Activated T-cell treated with anti-CD3 and anti-CD28 coated beads for 24 hours (primary cell): ENCODE results near the gene PLCB2.
A peak's percentile ranks its signal among the peaks of the same experiment; 100 is the strongest.

Experiments used
- DNase-seq: peaks from one replicate; pipeline ENCODE4 v3.0.0-alpha.2; 2020; ENCODE audit warnings: low read depth

The PLCB2 gene, protein sequence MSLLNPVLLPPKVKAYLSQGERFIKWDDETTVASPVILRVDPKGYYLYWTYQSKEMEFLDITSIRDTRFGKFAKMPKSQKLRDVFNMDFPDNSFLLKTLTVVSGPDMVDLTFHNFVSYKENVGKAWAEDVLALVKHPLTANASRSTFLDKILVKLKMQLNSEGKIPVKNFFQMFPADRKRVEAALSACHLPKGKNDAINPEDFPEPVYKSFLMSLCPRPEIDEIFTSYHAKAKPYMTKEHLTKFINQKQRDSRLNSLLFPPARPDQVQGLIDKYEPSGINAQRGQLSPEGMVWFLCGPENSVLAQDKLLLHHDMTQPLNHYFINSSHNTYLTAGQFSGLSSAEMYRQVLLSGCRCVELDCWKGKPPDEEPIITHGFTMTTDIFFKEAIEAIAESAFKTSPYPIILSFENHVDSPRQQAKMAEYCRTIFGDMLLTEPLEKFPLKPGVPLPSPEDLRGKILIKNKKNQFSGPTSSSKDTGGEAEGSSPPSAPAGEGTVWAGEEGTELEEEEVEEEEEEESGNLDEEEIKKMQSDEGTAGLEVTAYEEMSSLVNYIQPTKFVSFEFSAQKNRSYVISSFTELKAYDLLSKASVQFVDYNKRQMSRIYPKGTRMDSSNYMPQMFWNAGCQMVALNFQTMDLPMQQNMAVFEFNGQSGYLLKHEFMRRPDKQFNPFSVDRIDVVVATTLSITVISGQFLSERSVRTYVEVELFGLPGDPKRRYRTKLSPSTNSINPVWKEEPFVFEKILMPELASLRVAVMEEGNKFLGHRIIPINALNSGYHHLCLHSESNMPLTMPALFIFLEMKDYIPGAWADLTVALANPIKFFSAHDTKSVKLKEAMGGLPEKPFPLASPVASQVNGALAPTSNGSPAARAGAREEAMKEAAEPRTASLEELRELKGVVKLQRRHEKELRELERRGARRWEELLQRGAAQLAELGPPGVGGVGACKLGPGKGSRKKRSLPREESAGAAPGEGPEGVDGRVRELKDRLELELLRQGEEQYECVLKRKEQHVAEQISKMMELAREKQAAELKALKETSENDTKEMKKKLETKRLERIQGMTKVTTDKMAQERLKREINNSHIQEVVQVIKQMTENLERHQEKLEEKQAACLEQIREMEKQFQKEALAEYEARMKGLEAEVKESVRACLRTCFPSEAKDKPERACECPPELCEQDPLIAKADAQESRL

DNA sequence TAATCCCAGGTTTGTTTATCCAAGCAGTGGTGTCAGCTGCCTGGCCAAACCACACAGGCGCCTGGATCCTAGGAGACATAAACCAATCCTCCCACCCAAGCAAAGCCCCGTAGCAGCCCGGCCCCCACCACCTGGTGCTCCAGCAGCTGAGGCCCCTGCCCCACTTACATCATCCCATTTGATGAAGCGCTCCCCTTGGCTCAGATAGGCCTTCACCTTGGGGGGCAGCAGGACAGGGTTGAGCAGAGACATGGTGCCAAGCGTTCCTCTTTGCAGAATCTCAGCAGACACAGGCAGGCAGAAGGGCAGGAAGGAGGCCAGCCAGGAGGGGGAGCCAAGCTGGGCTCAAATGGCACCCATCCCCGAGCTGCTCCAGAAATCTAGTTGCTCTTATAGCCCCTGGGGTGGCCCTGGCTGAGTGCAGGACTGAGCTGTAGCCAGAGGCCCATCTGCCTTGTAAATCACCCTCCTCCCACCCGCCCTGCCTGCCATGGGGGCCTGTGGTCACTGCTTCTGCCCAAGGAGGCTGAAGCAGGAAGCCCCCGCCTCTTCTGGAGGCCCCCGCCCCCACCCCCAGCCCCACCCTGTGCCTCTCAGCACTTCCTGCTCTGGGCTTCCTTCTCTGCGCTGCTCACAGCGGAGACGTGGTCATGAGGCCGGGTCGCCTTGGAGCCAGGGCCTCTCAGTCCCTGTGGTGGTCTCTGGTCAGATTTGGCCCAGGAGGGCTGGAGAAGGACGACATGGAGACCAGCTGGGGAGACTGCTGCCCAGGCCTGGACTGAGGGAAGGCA is at the start of gene PLCB2:
PLCB2 (minus strand) TSS at position 515 of the 791 bp plus-strand sequence; CDS start at position 252, 263 bp downstream.
- peak; percentile 45 for DNase-seq

DNA sequence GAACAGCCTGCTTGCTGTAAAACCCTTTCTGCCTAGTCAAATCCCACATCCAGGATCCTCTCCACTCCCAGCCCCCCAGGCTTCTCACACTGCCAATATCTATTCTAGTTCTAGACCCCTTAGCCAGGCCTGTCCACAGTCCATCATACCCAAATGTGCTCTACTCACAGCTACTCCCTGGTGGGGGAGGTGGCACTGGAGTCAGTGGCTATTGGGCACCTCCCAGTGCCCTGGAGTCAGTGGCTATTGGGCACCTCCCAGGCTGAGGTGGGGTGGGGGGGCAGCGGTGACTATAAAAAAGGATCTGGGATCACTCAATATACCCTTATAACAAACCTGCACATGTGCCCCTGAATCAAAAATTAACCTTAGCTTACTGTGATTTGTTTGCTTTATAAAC is 49.5 kb upstream of the PLCB2 start:
- DNase-seq, result no peak

DNA sequence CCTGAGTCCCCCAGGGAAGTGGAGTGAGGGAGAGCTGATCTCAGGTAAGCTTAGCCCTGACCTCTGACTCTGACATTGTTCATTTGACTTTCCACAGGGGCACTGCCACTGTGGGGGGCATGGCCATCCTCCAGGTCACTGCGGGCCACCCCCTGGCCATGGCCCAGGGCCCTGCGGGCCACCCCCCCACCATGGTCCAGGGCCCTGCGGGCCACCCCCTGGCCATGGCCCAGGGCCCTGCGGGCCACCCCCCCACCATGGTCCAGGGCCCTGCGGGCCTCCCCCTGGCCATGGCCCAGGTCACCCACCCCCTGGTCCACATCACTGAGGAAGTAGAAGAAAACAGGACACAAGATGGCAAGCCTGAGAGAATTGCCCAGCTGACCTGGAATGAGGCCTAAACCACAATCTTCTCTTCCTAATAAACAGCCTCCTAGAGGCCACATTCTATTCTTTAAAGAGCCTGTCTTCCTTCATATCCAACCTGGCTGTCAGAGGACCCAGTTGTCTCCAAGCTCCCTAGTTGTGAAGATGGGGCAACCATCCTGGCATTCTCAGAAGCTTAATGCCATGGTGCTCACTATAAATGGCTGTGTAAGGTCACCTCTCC is 48.3 kb upstream of the PLCB2 start:
- no peak for DNase-seq

DNA sequence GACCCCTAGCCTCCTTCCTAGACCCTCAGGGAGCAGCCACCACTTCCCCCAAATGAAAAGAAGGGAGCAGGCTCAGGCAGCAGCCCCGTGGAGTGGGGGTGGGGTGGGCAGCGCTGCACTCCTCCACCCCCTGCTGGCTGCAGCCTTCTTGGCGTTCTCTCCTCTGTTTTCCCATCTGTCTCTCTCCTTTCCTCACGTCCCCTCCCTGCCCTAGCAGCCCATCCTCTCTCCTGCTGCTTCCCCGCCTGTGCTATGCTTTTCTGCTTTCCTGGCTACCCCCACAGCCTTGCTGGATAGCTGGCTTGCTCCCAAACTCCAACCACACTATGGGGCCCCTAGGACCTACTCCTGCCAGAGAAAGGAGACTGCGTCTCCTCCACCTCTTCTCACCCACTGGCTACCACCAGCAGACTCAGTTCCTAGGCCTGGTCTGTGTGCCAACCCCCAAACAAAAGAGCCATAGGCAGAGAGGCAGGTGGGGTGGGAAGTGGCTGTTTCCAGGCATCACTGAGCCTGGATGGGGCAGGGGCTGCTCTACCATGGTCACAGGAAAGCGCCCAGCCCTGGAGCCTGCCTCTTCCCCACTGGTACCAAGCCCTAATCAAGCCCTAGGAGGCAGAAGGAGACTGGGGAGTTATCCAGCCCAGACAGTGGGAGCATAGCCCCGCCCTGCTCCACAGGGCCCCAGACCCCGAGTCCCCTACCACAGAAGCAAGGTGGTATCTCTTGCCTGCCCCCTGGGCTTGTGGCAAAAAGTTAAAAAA is 46.9 kb upstream of the PLCB2 start:
- no peak for DNase-seq

DNA sequence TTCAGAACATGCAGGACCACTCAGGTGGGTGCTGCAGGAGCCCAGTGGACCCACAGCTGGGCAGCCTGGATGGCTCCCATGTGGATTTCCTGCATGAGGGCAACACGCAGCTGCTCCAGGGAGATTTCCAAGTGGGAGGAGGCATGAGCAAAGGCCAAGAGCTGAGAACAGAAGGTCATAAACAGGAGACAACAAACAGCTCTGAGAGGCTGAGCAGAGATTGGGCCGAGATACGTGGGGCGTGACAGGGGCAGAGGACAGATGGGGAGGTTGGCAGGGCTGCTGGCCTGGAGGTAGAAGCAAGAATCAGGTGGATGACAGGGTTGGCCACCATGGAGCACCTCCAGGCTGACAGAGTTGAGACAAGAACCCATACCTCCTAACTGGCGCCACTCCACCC is 46.0 kb upstream of the PLCB2 start:
- no peak for DNase-seq

DNA sequence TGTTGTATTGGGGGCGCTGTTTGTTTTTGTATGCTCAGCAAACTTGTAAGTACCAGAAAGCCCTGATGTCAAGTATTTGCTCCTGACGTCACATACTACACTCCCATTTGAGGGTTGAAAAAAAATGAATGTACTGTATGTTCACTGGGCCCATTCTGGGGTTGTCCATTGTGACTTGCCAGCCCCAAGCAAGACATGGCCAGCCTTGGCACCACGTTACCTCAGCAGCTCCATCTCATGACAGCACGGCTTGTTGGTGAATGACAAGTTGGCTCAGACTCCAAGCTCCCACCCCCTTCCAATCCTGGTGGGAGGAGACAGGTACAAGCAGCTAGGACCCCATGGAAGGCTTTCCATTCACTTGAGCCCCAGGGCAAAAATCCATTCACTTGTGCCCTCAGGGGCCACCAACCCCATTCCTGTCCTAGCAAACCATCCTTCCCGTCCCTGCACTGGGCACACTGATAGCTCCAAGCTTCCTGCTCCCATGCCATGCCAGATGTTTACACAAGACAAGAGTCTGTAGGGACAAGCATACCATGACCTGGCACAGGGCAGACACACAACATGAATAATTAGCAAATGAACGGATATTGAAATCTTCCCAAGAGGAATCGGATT is 44.7 kb upstream of the PLCB2 start:
- no peak for DNase-seq

DNA sequence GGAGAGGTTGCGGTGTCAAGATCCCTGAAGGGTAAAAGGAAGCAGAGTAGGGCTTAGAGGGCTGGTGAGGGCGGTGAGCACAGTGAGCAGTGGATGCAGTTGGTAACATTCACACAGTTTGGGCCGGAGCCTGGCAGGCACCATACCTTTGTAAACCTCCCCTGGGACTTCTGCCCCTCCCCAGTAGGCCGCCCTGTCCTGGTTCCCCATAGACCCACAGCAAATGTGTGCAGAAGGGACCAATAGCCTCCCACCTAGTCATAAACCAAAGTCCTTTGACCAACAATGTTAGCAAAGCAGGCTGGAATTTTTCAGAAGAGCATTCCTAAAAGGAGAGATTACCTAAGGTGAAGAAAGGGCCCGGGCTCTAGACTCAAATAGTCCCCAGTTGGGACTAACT is 41.4 kb upstream of the PLCB2 start:
- DNase-seq, result no peak

DNA sequence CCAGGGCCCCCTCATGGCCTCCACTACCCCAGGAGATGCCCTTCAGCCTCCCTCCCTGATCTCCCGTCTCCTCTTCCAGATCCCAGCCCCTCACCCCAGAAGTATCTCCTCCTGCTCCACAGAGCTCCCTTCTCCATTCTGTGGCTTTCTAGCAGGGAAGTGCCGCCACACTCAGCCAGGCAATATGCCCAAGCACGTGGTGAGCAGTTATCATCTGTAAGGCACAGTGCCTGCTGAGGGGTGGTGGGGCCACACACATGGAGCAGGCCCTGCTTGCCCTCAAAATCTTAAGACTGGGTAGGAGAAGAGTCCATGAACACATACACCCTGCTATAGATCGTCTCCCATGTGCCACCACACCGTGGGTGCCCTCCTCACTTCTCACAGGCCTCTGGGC is 40.7 kb upstream of the PLCB2 start:
- DNase-seq, result no peak

DNA sequence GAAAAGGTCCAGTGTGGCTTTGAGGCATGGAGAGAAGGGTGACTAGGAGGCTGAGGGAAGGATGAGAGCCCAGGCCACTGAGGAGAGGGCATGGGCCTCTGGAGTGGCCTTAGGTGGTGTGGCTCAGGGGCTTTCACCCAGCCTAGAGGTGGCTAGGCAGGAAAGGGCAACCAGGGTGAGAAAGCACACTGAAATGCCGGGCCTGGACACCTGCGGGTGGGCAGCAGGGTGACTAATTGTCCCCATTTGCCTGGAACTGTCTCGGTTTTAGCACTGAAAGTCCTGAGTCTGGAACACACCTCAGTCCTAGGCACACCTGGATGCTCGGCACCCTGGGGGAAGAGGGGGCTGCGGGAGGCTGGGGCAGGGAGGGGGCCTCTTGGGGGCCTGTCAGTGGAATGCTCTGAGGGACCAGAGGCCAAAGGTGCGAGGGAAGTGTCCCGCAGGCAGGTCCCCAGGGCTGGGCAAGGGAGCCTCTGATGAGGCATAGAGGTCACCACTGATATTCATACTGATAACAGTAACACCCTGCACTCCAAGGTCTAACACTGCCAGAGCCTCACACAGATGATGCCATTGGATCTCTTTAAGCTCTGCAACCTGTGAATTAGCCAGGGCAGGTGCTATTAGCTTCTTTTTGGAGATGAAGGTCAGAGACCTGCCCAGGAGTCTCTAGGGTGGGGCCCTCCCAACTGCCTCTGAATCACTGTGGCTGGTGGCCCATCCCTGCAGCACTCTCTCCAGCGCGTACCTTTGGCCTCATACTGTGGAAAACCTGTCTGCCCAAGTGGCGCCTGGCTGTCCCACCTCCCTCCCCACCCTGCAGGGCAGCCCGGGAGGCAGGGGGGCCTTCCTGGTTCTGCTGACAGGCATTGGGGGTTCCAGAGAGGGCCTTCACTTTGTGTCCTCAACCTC is 40.1 kb upstream of the PLCB2 start:
- no peak for DNase-seq

DNA sequence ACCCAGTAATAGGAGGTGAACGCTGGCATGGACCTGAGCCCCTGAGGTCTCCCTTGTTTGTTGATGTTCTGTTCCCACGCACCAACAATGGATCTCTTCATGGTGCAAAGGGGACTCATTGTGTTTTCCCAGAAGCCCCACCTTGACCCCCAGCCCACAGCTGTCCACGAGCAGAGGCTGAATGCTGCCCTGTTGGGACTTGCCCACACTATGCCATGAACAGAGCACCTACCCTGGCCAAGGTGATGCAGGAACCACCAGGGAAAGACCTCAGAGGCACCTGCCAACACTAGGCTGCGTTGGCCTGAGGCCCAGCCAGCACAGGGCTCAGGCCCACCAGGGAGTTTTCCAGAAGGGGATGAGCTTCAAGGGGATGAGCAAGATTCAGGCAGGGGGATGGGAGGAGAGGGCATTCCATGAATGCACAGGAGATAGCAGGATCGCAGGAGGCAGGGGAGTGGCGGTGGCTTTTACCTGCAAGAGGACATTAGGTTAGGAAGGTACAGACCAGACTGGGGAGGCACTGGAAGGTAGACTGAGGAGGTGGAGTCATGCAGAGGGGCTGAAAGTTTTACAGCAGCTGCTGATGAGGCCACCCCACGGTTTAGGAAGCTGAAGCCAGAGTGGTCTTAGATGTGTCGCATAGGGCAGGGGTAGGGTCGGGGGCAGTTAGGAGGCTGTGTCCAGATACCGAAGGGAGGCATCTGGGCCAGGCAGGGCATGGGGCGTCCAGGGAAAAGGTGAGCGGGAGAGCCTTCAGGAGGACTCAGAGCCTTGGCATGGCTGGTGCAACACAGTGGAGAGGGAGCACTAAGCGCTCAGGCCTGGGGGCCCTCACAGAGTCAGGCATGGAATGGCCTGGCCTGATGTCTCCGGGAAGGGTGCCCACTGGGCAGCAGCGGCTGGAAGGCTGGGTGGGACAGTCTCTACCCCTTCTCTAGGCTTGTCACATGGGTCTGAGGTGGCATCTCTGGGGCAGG is 39.1 kb upstream of the PLCB2 start:
- DNase-seq, result no peak

DNA sequence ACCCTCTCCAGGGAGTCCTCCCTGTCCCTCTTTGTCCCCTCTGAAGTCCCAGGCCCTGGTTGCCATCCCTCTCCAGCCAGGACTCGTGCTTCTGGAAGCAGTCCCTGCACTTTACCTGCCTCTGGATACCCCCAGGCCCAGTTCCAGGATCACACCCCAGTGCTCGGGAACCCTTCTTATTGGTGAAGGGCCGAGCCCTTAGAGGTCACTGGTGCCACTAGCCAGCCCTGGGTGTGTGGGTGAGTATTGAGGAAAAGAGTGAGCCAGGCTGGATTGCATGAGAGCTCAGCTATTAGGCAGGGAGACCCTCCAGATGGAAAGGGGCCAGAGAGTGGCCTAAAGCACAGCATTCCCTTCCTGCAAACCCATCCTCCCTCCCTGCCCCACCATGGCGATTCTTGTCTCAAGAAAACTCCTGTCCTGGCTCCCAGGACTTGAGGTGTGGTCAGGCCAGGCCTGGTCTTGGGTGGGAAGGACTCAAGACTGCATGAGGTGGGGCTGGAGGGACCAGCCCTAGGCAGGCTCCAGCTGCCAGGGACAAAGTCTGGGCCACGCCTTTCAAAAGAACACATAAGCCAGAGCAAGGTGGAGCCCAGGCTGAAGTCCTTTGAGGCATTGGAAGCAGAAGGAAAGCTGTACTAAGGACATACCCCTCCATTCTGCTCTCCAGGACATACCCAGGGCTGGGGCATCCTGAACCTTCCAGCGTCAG is 38.3 kb upstream of the PLCB2 start:
- no peak for DNase-seq

DNA sequence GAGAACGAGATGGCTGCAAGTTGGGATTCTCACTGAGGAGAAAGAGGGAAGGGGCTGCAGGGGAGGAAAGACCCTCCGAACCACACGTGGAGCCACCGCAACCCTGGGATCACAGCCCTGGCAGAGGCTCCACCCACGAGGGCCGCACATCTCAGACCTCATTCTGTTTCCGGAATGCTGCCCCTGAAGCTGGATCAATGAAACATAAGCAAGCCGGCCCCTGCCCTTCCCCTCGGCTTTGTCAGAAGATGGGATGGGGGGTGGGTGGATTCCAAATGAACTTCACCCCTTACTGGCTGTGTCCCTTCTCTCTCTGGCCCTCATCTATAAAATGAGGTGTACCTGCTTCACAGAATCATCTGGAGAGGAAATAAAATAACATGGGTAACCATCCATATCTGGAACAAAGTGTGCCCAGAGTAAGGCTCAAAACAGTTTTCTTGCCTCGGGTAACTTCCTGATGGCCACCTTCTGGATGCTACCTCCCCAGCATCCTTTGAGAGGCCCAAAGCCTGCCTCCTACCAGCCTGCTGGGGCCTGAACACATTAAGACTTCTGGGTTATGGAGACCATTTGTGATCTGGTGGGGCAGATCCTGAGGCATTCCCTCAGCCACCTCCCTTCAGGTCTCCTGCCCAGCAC is 37.6 kb upstream of the PLCB2 start:
- no peak for DNase-seq

DNA sequence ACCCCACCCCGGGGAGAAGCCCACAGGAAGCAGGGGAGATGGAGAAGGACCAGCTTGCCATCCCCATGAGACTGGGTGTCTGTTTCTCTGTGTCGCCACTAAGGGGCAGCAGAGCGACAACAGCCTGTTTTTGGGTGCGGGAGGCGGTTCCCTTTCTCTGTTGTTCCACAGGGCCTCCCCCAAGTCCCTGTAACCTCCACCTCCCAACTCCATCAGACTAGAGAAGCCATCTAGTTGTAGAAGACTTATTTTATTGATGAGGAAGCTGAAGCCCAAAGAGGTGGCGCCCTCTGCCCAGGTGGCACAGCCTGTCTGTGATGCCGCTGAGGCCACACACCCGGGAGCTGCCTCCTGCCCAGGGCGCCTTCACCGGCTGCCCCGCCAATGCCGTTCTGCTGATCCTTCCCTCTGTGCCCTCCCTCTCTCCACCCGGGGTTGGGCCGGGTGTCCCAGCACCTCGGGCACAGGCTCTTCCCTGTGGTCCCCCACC is 36.9 kb upstream of the PLCB2 start:
- DNase-seq, result peak; percentile 65

DNA sequence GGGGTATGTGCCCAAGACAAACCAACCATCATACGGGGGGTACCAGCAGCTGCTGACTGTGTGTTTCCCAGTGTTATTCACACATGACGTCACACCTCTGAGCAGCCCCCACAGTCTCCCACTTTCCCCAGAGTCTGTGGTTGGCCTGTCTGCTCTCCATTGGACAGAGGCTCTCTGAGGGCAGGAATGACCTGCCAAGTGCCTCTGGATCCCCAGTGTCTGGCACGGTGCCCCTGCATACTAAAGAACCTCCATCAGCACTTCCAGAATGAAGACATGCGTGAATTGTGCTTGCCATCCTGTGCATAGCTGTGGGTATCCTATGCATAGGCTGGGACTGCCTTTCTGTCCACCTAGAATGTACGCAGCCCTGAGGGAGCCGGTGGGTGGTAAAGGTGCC is 36.5 kb upstream of the PLCB2 start:
- DNase-seq, result no peak

DNA sequence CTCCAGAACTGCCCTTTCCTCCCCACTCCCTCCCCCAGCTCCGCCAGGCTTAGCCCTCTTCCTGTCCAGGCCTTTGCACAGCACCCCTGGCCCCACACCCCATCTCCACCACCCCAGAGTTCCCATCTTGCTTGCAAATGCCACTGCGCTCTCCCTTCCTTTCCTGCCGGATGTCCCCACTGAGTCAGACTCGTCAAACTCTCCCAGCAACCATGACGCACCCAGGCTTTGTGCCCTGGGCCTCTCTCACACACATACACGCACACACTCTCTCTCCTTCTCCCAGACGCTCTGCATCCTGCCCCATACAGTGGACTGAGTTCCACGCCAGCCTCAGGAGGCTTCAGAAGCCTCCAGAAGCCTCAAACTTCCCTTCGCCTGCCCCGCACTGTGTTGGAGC is 35.8 kb upstream of the PLCB2 start:
- DNase-seq, result no peak
